ENCODE data around the gene NOLC1. TPM values are rescaled to one million over a fixed set of nuclear protein-coding genes. Genes with fewer than 3 reads are reported as not detected.

NOLC1 gene
- total and polyA plus RNA-seq, 2 donors (not counting 1 experiment from before 2014, with no cell fraction given) = 16.5 to 64.7 TPM

DNA sequence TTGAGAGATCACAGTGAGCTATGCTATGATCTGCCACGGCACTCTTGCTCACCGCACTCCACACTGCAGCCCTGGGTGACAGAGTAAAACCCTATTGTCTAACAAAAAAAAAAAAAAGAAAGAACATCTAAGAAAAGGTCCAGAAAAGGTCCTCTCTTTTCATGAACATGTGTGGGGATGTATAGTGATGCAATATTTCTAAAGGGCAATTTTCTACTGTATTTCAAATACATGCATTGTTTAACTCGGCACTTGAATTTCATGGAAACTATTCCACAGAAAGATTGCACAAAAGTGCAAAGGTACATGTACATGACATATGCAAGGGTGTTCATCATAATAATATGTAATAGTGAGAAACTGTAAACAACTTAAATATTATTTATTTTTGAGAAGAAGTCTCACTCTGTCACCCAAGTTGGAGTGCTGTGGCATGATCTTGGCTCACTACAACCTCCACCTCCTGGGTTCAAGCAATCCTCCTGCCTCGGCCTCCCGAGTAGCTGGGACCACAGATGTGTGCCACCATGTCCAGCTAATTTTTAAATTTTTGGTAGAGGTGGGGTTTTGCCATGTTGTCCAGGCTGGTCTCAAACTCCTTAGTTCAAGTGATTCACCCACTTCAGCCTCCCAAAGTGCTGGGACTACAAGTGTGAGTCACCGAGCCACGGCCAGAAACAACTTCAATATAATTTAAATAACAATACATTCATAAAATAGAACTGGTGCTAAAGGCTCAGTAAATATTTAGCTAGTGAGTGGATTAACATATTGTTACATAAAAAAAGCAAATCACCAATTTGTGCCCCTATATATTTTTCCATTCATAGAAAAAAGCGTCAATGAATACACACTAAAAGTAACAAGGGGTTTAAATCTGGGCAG lies 20.7 kb upstream of the NOLC1 start:
- H3K4me2 ChIP-seq (ENCODE audit: extremely low read depth, insufficient read depth, low read length) = no peak overlapping the region
- no peaks in the 10 kb centered on the region for H3K9me3 ChIP-seq (ENCODE audit: control insufficient read depth, insufficient read depth, low read depth, low read length)
- H3K9ac ChIP-seq (ENCODE audit: insufficient read depth, low read length) = no peak overlapping the region
- H3K27ac ChIP-seq (ENCODE audit: insufficient read depth, low read length) = peak overlapping the region; percentile 29
- peak in 1 of 2 donors; percentile 77 for DNase-seq (ENCODE audit: low read depth in 2 of 2)
- TF ChIP-seq, protein P1, sequence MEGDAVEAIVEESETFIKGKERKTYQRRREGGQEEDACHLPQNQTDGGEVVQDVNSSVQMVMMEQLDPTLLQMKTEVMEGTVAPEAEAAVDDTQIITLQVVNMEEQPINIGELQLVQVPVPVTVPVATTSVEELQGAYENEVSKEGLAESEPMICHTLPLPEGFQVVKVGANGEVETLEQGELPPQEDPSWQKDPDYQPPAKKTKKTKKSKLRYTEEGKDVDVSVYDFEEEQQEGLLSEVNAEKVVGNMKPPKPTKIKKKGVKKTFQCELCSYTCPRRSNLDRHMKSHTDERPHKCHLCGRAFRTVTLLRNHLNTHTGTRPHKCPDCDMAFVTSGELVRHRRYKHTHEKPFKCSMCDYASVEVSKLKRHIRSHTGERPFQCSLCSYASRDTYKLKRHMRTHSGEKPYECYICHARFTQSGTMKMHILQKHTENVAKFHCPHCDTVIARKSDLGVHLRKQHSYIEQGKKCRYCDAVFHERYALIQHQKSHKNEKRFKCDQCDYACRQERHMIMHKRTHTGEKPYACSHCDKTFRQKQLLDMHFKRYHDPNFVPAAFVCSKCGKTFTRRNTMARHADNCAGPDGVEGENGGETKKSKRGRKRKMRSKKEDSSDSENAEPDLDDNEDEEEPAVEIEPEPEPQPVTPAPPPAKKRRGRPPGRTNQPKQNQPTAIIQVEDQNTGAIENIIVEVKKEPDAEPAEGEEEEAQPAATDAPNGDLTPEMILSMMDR (conservative IDR thresholded peaks at IDR 0.05 in 1 of 2, IDR thresholded peaks at IDR 0.05 in 1 of 2; ENCODE audit: low read depth in 1 of 2, low read length in 2 of 2) = no peak
- no peak for TF ChIP-seq EZH2 (IDR thresholded peaks at IDR 0.05; ENCODE audit: low read length, missing control alignments)
- no peak overlapping the region for H2AFZ ChIP-seq (ENCODE audit: low read length)
- H3K4me3 ChIP-seq (replicated peaks in 1 of 4; ENCODE audit: control extremely low read depth in 1 of 4, insufficient read depth in 1 of 4, low read depth in 3 of 4, low read length in 4 of 4) = no peak overlapping the region
- H3K79me2 ChIP-seq (ENCODE audit: control insufficient read depth, insufficient read depth, low read length) = peaks cover 36% of the 10 kb centered on the region
- H3K27me3 ChIP-seq (ENCODE audit: control insufficient read depth, insufficient read depth, low read length) = no peaks in the 10 kb centered on the region
- H4K20me1 ChIP-seq (ENCODE audit: control insufficient read depth, extremely low read depth, insufficient read depth, low read length) = no peaks in the 10 kb centered on the region
- peaks cover 11% of the 10 kb centered on the region for H3K4me1 ChIP-seq (ENCODE audit: control insufficient read depth, extremely low read depth, insufficient read depth, low read length)
- no peaks in the 10 kb centered on the region for H3K36me3 ChIP-seq (ENCODE audit: control insufficient read depth, insufficient read depth, low read length)

DNA sequence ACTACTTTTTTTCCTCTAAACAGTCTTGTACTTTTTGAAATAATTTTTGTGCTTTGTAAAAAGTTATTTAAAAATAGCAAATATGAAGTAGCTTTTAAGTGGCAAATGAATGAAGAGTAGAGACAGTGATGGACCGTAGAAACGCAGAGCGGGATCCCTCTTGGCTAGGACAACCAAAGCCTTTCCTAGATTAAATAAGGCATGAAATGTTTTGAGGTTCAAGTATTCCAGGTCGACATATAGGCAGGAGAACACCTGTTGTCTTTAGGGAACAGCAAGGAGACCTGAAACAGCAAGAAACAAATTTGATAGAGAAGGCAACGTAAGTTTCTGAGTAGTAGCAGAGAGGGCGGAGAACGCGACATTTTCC lies 20.0 kb upstream of the NOLC1 start:
- H3K79me2 ChIP-seq (ENCODE audit: control insufficient read depth, insufficient read depth, low read length) = peaks cover 43% of the 10 kb centered on the region
- no peak overlapping the region for H3K9ac ChIP-seq (ENCODE audit: insufficient read depth, low read length)
- peaks cover 11% of the 10 kb centered on the region for H3K4me1 ChIP-seq (ENCODE audit: control insufficient read depth, extremely low read depth, insufficient read depth, low read length)
- peak overlapping the region; percentile 29 for H3K27ac ChIP-seq (ENCODE audit: insufficient read depth, low read length)
- TF ChIP-seq, protein P1 (conservative IDR thresholded peaks at IDR 0.05 in 1 of 2, IDR thresholded peaks at IDR 0.05 in 1 of 2; ENCODE audit: low read depth in 1 of 2, low read length in 2 of 2) = no peak
- TF ChIP-seq EZH2 (IDR thresholded peaks at IDR 0.05; ENCODE audit: low read length, missing control alignments) = no peak
- H4K20me1 ChIP-seq (ENCODE audit: control insufficient read depth, extremely low read depth, insufficient read depth, low read length) = no peaks in the 10 kb centered on the region
- no peak for DNase-seq (ENCODE audit: low read depth in 2 of 2)
- H3K36me3 ChIP-seq (ENCODE audit: control insufficient read depth, insufficient read depth, low read length) = no peaks in the 10 kb centered on the region
- no peaks in the 10 kb centered on the region for H3K9me3 ChIP-seq (ENCODE audit: control insufficient read depth, insufficient read depth, low read depth, low read length)
- peak overlapping the region; percentile 73 for H3K4me2 ChIP-seq (ENCODE audit: extremely low read depth, insufficient read depth, low read length)
- H2AFZ ChIP-seq (ENCODE audit: low read length) = peak overlapping the region; percentile 72
- no peaks in the 10 kb centered on the region for H3K27me3 ChIP-seq (ENCODE audit: control insufficient read depth, insufficient read depth, low read length)
- H3K4me3 ChIP-seq (replicated peaks in 1 of 4; ENCODE audit: control extremely low read depth in 1 of 4, insufficient read depth in 1 of 4, low read depth in 3 of 4, low read length in 4 of 4) = peak overlapping the region in 2 of 4 experiments; percentile 70 to 94

DNA sequence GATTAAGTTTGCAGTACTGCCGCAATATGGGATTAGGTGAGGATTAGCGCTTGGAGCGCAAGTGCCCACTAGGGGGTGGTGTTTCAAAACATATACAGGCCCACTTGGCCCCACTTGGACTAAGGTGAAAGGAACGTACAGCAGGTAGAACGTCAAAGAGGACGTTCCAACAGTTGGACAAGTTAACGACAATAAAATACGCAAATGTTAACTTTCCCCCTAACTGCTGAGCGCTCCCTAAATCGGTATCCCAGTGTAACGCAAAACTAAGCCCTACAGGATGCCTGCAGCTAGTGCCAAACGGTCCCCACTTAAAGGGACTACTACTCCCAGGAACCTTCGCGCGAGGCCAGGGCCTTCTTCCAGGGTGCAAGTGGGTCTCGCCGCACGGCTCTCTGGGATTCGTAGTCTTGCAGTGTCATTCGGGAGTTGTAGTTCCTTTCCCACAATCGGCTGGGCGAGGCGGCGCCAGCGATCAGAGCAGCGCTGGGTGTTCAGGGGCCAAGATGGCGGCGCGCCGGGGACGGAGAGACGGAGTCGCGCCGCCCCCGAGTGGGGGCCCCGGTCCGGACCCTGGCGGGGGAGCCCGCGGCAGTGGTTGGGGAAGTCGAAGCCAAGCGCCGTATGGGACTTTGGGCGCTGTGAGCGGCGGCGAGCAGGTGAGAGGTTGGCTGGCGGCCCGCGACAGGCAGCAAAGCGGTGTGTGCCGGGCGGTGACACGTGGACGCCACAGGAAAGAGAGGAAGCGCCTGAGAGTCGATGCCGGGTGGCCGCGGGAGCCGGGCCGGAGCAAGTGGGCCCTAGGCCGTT lies 19.4 kb upstream of the NOLC1 start, which contains the start of gene PPRC1:
Gene PPRC1 (plus strand): TSS at position 478 of the 810 bp plus-strand sequence. CDS start 29 bp downstream, at position 507.
- Histone ChIP-seq H3K27me3 (ENCODE audit: control insufficient read depth, insufficient read depth, low read length) (no peaks in the 10 kb centered on the region), H2AFZ (ENCODE audit: low read length) (peak within 1 kb of the TSS; percentile 72), H3K79me2 (ENCODE audit: control insufficient read depth, insufficient read depth, low read length) (peaks cover 48% of the 10 kb centered on the region), H3K4me3 (replicated peaks in 1 of 4; ENCODE audit: control extremely low read depth in 1 of 4, insufficient read depth in 1 of 4, low read depth in 3 of 4, low read length in 4 of 4) (peak within 1 kb of the TSS; percentile 82 to 94 (median 90)), H4K20me1 (ENCODE audit: control insufficient read depth, extremely low read depth, insufficient read depth, low read length) (no peaks in the 10 kb centered on the region), H3K9ac (ENCODE audit: insufficient read depth, low read length) (peak within 1 kb of the TSS; percentile 88), H3K4me2 (ENCODE audit: extremely low read depth, insufficient read depth, low read length) (peak within 1 kb of the TSS; percentile 77), H3K27ac (ENCODE audit: insufficient read depth, low read length) (peak within 1 kb of the TSS; percentile 97), H3K36me3 (ENCODE audit: control insufficient read depth, insufficient read depth, low read length) (peaks cover under 1% of the 10 kb centered on the region), H3K9me3 (ENCODE audit: control insufficient read depth, insufficient read depth, low read depth, low read length) (no peaks in the 10 kb centered on the region), H3K4me1 (ENCODE audit: control insufficient read depth, extremely low read depth, insufficient read depth, low read length) (peaks cover 9% of the 10 kb centered on the region)
- DNase-seq (ENCODE audit: low read depth in 2 of 2) = peak; percentile 99
- TF ChIP-seq, protein P1 (conservative IDR thresholded peaks at IDR 0.05 in 1 of 2, IDR thresholded peaks at IDR 0.05 in 1 of 2; ENCODE audit: low read depth in 1 of 2, low read length in 2 of 2) = peak; percentile 88
- TF ChIP-seq EZH2 (IDR thresholded peaks at IDR 0.05; ENCODE audit: low read length, missing control alignments) = no peak
